Smooth muscle cell of the brain vasculature (primary cell): Measurements from ENCODE around the gene VOPP1.

ENCODE experiments used
- DNase-seq: peaks from one replicate; pipeline ENCODE4 v3.0.0-alpha.2; 2012; ENCODE audit warnings: low read depth, low spot score

The VOPP1 gene

GRCh38 chr7:55469271-55469681 lies 103.0 kb downstream of the VOPP1 start:
- no peak for DNase-seq

- no peak for DNase-seq
Observed at GRCh38 chr7:55468495-55468894, 103.8 kb downstream of the VOPP1 start.

GRCh38 chr7:55467047-55467593 lies 105.2 kb downstream of the VOPP1 start:
- DNase-seq: no peak

- no peak for DNase-seq
Observed at GRCh38 chr7:55465691-55466090, 106.6 kb downstream of the VOPP1 start.

GRCh38 chr7:55464422-55464821 lies 107.9 kb downstream of the VOPP1 start:
- no peak for DNase-seq

- DNase-seq: no peak
Observed at GRCh38 chr7:55463686-55464262, 108.5 kb downstream of the VOPP1 start.

- DNase-seq: no peak
Observed at GRCh38 chr7:55458351-55458750, 114.0 kb downstream of the VOPP1 start.

- no peak for DNase-seq
Observed at GRCh38 chr7:55457801-55458200, 114.5 kb downstream of the VOPP1 start.

- DNase-seq: no peak
Observed at GRCh38 chr7:55452971-55453370, 119.3 kb downstream of the VOPP1 start.

GRCh38 chr7:55449992-55450535 lies 122.2 kb downstream of the VOPP1 start:
- DNase-seq: no peak

GRCh38 chr7:55449205-55449991 lies 122.9 kb downstream of the VOPP1 start:
- DNase-seq: no peak

- no peak for DNase-seq
Observed at GRCh38 chr7:55448526-55448925, 123.8 kb downstream of the VOPP1 start.

GRCh38 chr7:55444786-55445185 lies 127.5 kb downstream of the VOPP1 start:
- no peak for DNase-seq

GRCh38 chr7:55441774-55442522 lies 130.4 kb downstream of the VOPP1 start:
- DNase-seq: no peak

- no peak for DNase-seq
Observed at GRCh38 chr7:55441002-55441401, 131.3 kb downstream of the VOPP1 start.

- no peak for DNase-seq
Observed at GRCh38 chr7:55440040-55440690, 132.1 kb downstream of the VOPP1 start.

- DNase-seq: no peak
Observed at GRCh38 chr7:55439627-55440026, 132.7 kb downstream of the VOPP1 start.

GRCh38 chr7:55438757-55439525 lies 133.4 kb downstream of the VOPP1 start:
- no peak for DNase-seq

GRCh38 chr7:55438085-55438756 lies 134.1 kb downstream of the VOPP1 start:
- DNase-seq: no peak

GRCh38 chr7:55437375-55437774 lies 134.9 kb downstream of the VOPP1 start:
- no peak for DNase-seq
